SK-N-SH (cell line): ENCODE data around the gene LMBR1. TPM values are rescaled to one million over a fixed set of nuclear protein-coding genes. Genes with fewer than 3 reads are reported as not detected.

Experiments used
- CTCF ChIA-PET: fragments of 300-600, 350-600 bp; formaldehyde crosslinking; extraction: SDS; loops from one replicate; lab custom pipeline; 2021; lab: Yijun Ruan, JAX
- POLR2A ChIA-PET: fragments of 350-600 bp; sonication (Branson Sonifier 250); formaldehyde crosslinking; extraction: SDS; loops from one replicate; lab custom pipeline; 2020; ENCODE audit warnings: antibody characterized with exemption, inconsistent platforms; lab: Yijun Ruan, JAX
- DNase-seq: peaks from one replicate; pipeline ENCODE4 v3.0.0; 2012
- H2AFZ ChIP-seq: fragments of 200-600 bp; sonication (generic); 2 replicates; pipeline ENCODE4 v1.8.1; 2016; ENCODE audit warnings: antibody characterized with exemption, mild to moderate bottlenecking, low read depth
- H3F3A ChIP-seq: fragments of 200-600 bp; sonication (generic); replicated peaks from 2 replicates; pipeline ENCODE3; 2016; ENCODE audit warnings: antibody characterized with exemption, mild to moderate bottlenecking; ENCODE audit not compliant: insufficient read depth
- H3K27ac ChIP-seq, 2 experiments: fragments of 200-500 bp in 1 of 2; fragments of 200-600 bp in 1 of 2; sonication (Bioruptor generic) in 1 of 2; sonication (generic), shearing (Covaris generic) in 1 of 2; 2 replicates each; pipeline versions ENCODE4 v1.5.1 to v1.6.1; 2014 to 2016; ENCODE audit warnings: low read depth in 2 of 2, inconsistent platforms in 1 of 2, low read length in 1 of 2, mild to moderate bottlenecking in 1 of 2, mixed read lengths in 1 of 2
- H3K27me3 ChIP-seq: fragments of 200-600 bp; sonication (generic), shearing (Covaris generic); 2 replicates; pipeline ENCODE4 v1.6.1; 2016; ENCODE audit warnings: mixed run types; ENCODE audit not compliant: insufficient read depth
- H3K36me3 ChIP-seq, 2 experiments: fragments of 200-500 bp in 1 of 2; fragments of 200-600 bp in 1 of 2; sonication (Bioruptor generic) in 1 of 2; sonication (generic) in 1 of 2; replicated peaks in 1 of 2; 2 replicates each; pipeline versions ENCODE3 to v1.5.1; 2014 to 2016; ENCODE audit warnings: low read length in 1 of 2, mild to moderate bottlenecking in 1 of 2; ENCODE audit not compliant: insufficient read depth in 2 of 2, control insufficient read depth in 1 of 2
- H3K4me1 ChIP-seq, 2 experiments: fragments of 200-500 bp in 1 of 2; fragments of 200-600 bp in 1 of 2; sonication (Bioruptor generic) in 1 of 2; sonication (generic), shearing (Covaris generic) in 1 of 2; 2 replicates each; pipeline versions ENCODE4 v1.5.1 to v1.6.1; 2014 to 2016; ENCODE audit warnings: low read depth in 1 of 2, low read length in 1 of 2, mixed run types in 1 of 2; ENCODE audit not compliant: insufficient read depth in 2 of 2, control insufficient read depth in 1 of 2
- H3K4me2 ChIP-seq: fragments of 200-600 bp; sonication (generic), shearing (Covaris generic); 2 replicates; pipeline ENCODE4 v1.6.1; 2017; ENCODE audit warnings: mixed run types
- H3K4me3 ChIP-seq, 2 experiments: fragments of 200-500 bp in 1 of 2; fragments of 200-600 bp in 1 of 2; sonication (Bioruptor generic) in 1 of 2; sonication (generic), shearing (Covaris generic) in 1 of 2; 2 replicates each; pipeline versions ENCODE4 v1.5.1 to v1.8.1; 2014 to 2016; ENCODE audit warnings: low read depth in 2 of 2, inconsistent platforms in 1 of 2, low read length in 1 of 2, mild to moderate bottlenecking in 1 of 2, mixed read lengths in 1 of 2, moderate library complexity in 1 of 2
- H3K79me2 ChIP-seq: fragments of 200-600 bp; sonication (generic); 2 replicates; pipeline ENCODE4 v1.8.1; 2017; ENCODE audit warnings: mild to moderate bottlenecking; ENCODE audit not compliant: insufficient read depth
- H3K9ac ChIP-seq: fragments of 200-600 bp; sonication (generic); 2 replicates; pipeline ENCODE4 v1.6.1; 2017; ENCODE audit warnings: mixed run types
- H3K9me2 ChIP-seq: fragments of 200-600 bp; sonication (generic); 2 replicates; pipeline ENCODE4 v1.6.1; 2017; ENCODE audit warnings: mixed run types
- H3K9me3 ChIP-seq: fragments of 200-600 bp; sonication (generic); 2 replicates; pipeline ENCODE4 v1.6.1; 2017; ENCODE audit warnings: mixed run types, mild to moderate bottlenecking, moderate library complexity
- H4K20me1 ChIP-seq: fragments of 200-600 bp; sonication (generic); 2 replicates; pipeline ENCODE4 v1.6.1; 2017; ENCODE audit warnings: mild to moderate bottlenecking, mixed run types; ENCODE audit not compliant: insufficient read depth
- CHD2 ChIP-seq: fragments of 150-350 bp; IDR thresholded peaks from 2 replicates; pipeline ENCODE4 v1.6.1; 2018; ENCODE audit warnings: low read length; ENCODE audit not compliant: partially characterized antibody
- EP300 ChIP-seq, 2 experiments: IDR thresholded peaks; 2 replicates each; pipeline versions ENCODE4 v1.4.0 to v1.6.1; 2012; ENCODE audit warnings: borderline replicate concordance in 1 of 2, low read depth in 1 of 2, low read length in 1 of 2
- EZH2phosphoT487 ChIP-seq: fragments of 200-600 bp; sonication (generic); IDR thresholded peaks from 2 replicates; pipeline ENCODE4 v1.6.1; 2017; ENCODE audit warnings: low read depth, mixed run types, mild to moderate bottlenecking, antibody characterized with exemption, moderate library complexity, borderline replicate concordance
- FOSL2 ChIP-seq: IDR thresholded peaks from 2 replicates; pipeline ENCODE4 v1.4.0; 2012; ENCODE audit warnings: low read depth, mild to moderate bottlenecking, moderate library complexity, borderline replicate concordance
- FOXJ3 ChIP-seq: sonication (generic); formaldehyde crosslinking; IDR thresholded peaks from 2 replicates; pipeline ENCODE4 v1.5.1; 2020; ENCODE audit warnings: mild to moderate bottlenecking, missing genetic modification reagents
- FOXM1 ChIP-seq: IDR thresholded peaks from 2 replicates; pipeline ENCODE4 v1.4.0; 2012; ENCODE audit warnings: low read depth, mild to moderate bottlenecking
- GABPA ChIP-seq: IDR thresholded peaks from 2 replicates; pipeline ENCODE4 v1.4.0; 2012; ENCODE audit warnings: low read depth, mild to moderate bottlenecking
- GATA2 ChIP-seq: sonication (generic); formaldehyde crosslinking; IDR thresholded peaks from 2 replicates; pipeline ENCODE4 v1.5.0; 2020; ENCODE audit warnings: mild to moderate bottlenecking, missing genetic modification reagents
- MEF2A ChIP-seq: IDR thresholded peaks from 2 replicates; pipeline ENCODE4 v1.4.0; 2012; ENCODE audit warnings: low read depth, borderline replicate concordance
- NRF1 ChIP-seq: IDR thresholded peaks from 2 replicates; pipeline ENCODE4 v1.6.1; 2012; ENCODE audit warnings: low read depth, mild to moderate bottlenecking, low read length
- RAD21 ChIP-seq: IDR thresholded peaks from 2 replicates; pipeline ENCODE4 v1.6.1; 2012; ENCODE audit warnings: mild to moderate bottlenecking, low read length
- RCOR1 ChIP-seq: fragments of 150-350 bp; IDR thresholded peaks from 2 replicates; pipeline ENCODE4 v1.6.1; 2017; ENCODE audit warnings: antibody characterized with exemption, low read length
- TCF12 ChIP-seq: IDR thresholded peaks from 2 replicates; pipeline ENCODE4 v1.4.0; 2012
- TEAD4 ChIP-seq: IDR thresholded peaks from 2 replicates; pipeline ENCODE4 v1.4.0; 2012; ENCODE audit warnings: mild to moderate bottlenecking, borderline replicate concordance; ENCODE audit not compliant: insufficient read depth
- YY1 ChIP-seq: IDR thresholded peaks from 2 replicates; pipeline ENCODE4 v1.4.0; 2012; ENCODE audit warnings: low read depth, mild to moderate bottlenecking
- WGBS: methylation state at CpG from one replicate; pipeline ENCODE4 v1.1.6; 2017; ENCODE audit warnings: low lambda C conversion rate; 5-methylcytosine and 5-hydroxymethylcytosine counted together
- polyA plus RNA-seq, 3 experiments: library from polyadenylated mRNA; depleted of rRNA; stranded (reverse); fragments of >200 nt; gene quantifications; 2 replicates each; pipeline ENCODE4 v1.2.3, GENCODE V29; 2012
- TF ChIP-seq, protein P1 (sequence below): fragments of 150-350 bp; IDR thresholded peaks from 2 replicates; pipeline ENCODE4 v1.6.1; 2017; ENCODE audit warnings: antibody characterized with exemption, low read length, low read depth, borderline replicate concordance
- TF ChIP-seq, protein P2 (sequence below): IDR thresholded peaks from 2 replicates; pipeline ENCODE4 v1.4.0; 2012; ENCODE audit warnings: low read depth, borderline replicate concordance

Gene LMBR1
- polyA plus RNA-seq, 1 of the 3 experiments (the other 2 are of a cell fraction), result 24.6 TPM

DNA sequence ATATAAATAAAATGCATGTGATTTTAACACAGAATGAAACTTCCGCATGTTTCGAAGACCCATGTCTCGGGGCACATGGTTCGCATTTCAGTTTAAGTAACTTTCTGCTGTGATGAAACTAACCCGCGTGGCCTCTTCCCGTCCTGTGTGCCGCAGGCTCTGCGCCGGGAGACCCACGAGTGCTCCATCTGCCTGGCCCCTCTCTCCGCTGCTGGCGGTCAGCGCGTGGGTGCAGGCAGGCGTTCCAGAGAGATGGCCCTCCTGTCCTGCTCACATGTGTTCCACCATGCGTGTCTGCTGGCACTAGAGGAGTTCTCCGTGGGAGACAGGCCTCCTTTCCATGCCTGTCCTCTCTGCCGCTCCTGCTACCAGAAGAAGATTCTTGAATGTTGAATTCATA lies 216.7 kb downstream of the LMBR1 start (continued):
- TF ChIP-seq, protein P1, sequence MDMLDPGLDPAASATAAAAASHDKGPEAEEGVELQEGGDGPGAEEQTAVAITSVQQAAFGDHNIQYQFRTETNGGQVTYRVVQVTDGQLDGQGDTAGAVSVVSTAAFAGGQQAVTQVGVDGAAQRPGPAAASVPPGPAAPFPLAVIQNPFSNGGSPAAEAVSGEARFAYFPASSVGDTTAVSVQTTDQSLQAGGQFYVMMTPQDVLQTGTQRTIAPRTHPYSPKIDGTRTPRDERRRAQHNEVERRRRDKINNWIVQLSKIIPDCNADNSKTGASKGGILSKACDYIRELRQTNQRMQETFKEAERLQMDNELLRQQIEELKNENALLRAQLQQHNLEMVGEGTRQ, result no peak
- TF ChIP-seq FOXM1 (no peak), EP300 (IDR thresholded peaks at IDR 0.05; ENCODE audit: borderline replicate concordance in 1 of 2, low read depth in 1 of 2, low read length in 1 of 2) (no peak), RCOR1 (no peak), FOXJ3 (CRISPR knock-in tag) (no peak), TCF12 (no peak)
- TF ChIP-seq, protein P2, sequence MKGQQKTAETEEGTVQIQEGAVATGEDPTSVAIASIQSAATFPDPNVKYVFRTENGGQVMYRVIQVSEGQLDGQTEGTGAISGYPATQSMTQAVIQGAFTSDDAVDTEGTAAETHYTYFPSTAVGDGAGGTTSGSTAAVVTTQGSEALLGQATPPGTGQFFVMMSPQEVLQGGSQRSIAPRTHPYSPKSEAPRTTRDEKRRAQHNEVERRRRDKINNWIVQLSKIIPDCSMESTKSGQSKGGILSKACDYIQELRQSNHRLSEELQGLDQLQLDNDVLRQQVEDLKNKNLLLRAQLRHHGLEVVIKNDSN, result no peak

DNA sequence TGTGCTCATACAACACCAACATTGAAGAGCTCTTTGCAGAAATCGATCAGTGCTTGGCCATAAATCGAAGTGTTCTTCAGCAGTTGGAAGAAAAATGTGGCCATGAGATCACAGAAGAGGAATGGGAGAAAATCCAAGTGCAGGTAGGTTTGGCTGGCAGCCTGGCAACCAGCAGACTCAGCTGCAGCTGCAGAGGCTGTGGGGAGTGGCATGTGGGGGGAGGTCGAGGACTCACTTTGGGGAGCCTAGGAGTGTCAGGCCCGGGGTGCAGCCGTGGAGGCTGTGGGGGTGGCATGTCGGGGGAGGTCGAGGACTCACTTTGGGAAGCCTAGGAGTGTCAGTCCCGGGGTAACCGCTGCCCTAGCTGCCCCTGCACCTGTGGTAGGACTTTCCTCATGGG lies 217.3 kb downstream of the LMBR1 start:
- no peak for DNase-seq
- H3K36me3 ChIP-seq, result peaks cover 32 to 81% of the 10 kb centered on the region in 2 experiments
- no peak overlapping the region for H3K4me2 ChIP-seq
- no peaks in the 10 kb centered on the region for H3F3A ChIP-seq
- TF ChIP-seq NRF1, result no peak
- TF ChIP-seq, protein P1, result no peak
- no peak for TF ChIP-seq MEF2A
- no peak for TF ChIP-seq GABPA
- TF ChIP-seq EZH2phosphoT487, result no peak
- TF ChIP-seq YY1, result no peak
- TF ChIP-seq FOXJ3 (CRISPR knock-in tag), result no peak
- no peak for TF ChIP-seq FOSL2
- TF ChIP-seq RAD21, result no peak
- TF ChIP-seq EP300 (IDR thresholded peaks at IDR 0.05; ENCODE audit: borderline replicate concordance in 1 of 2, low read depth in 1 of 2, low read length in 1 of 2), result no peak
- TF ChIP-seq CHD2, result no peak
- no peak for TF ChIP-seq TCF12
- no peak for TF ChIP-seq TEAD4
- no peak for TF ChIP-seq GATA2
- TF ChIP-seq, protein P2, result no peak
- no peaks in the 10 kb centered on the region for H3K9me3 ChIP-seq
- H3K27me3 ChIP-seq, result no peaks in the 10 kb centered on the region
- peaks cover 0 to 5% of the 10 kb centered on the region in 2 experiments; a peak in 2 of 4 replicates for H3K4me1 ChIP-seq
- no peaks in the 10 kb centered on the region for H3K79me2 ChIP-seq
- no peaks in the 10 kb centered on the region for H4K20me1 ChIP-seq
- no peak overlapping the region for H3K9ac ChIP-seq
- POLR2A ChIA-PET, result no interaction called here
- H3K27ac ChIP-seq, result no peak overlapping the region
- CTCF ChIA-PET, result no interaction called here
- H3K9me2 ChIP-seq, result no peaks in the 10 kb centered on the region
- H2AFZ ChIP-seq, result no peak overlapping the region
- WGBS, result 90% methylated on average over 9 of the region's 9 CpGs
- H3K4me3 ChIP-seq, result no peak overlapping the region
